GM20431 (cell line): ENCODE data around the gene WFIKKN1.

Experiments used
- in situ Hi-C: fragments of 300-500 bp; cut with MseI, MboI; formaldehyde crosslinking; loops from one replicate; pipeline ENCODE4 v1.15.0; 2020; ENCODE audit warnings: low sequenced_read_pairs; ENCODE audit not compliant: unreplicated experiment

WFIKKN1 gene

DNA sequence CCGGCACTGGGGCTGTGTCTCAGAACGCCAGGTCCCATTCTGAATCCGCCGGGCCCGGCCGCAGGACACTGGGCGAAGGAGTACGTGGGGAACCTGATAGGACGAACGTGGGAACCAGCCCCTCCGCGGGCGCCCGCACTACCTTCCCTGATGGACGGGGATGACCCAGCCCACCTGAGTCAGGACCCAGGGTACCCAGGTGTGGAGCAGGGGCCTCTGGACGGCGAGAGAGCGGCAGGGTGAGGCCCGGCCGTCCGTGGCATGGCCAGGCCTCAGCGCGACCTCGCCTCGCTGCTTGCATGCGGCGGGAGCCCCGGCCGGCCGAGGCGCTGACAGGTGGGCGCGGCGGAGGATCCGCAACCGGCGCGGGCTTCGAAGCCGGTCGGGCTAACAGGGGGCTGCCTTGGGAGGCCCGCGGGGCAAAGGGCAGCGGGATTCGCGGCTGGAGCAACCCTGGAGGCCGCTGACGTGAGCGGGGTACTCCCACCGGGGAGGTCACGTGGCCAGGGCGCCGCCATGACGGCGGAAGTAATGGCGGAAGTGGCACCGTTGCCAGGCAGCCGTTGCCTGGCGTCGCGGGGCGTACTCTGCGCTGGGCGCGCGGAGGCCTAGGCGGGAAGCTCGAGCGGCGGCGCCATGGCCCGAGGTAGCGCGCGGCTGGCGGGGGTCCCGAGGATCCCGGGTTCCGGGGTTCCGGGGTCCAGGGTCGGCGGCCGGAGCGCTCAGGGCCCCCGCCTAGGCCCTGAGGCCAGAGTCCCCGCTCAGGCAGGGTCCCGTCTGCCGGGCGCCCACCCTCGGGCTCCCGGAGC is 18.2 kb downstream of the WFIKKN1 start, which contains the start of gene WDR90:
Gene WDR90, plus strand, starts transcription at position 585 of the 809 bp plus-strand sequence. Its CDS starts 52 bp downstream, at position 637.
- in situ Hi-C loops: no loop called here

GRCh38 chr16:649631-650030 is 18.8 kb downstream of the WFIKKN1 start:
- in situ Hi-C loops: no loop called here

GRCh38 chr16:651844-652243 is 21.1 kb downstream of the WFIKKN1 start:
- in situ Hi-C loops: no loop called here

GRCh38 chr16:652454-653305 is 21.9 kb downstream of the WFIKKN1 start:
- in situ Hi-C loops: no loop called here

DNA sequence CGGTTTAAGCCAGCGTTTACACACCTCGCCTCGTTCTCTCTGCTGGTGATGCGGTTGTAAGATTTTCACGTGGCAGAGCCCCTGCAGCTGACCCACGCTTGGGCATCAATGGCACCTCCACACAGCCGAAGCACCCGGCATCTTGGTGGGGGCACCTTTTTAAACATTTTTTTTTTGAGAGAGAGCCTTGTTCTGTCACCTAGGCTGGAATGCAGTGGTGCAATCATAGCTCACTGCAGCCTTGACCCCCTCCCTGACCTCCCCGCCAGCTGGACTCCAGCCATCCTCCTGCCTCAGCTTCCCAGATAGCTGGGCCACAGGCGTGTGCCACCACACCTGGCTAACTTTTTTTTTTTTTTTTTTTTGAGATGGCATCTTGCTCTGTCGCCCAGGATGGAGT is 23.2 kb downstream of the WFIKKN1 start:
- in situ Hi-C loops: no loop called here

GRCh38 chr16:657487-657886 is 26.7 kb downstream of the WFIKKN1 start:
- in situ Hi-C loops: no loop called here

- in situ Hi-C loops: no loop called here
Observed at GRCh38 chr16:658679-659571, 28.1 kb downstream of the WFIKKN1 start.

DNA sequence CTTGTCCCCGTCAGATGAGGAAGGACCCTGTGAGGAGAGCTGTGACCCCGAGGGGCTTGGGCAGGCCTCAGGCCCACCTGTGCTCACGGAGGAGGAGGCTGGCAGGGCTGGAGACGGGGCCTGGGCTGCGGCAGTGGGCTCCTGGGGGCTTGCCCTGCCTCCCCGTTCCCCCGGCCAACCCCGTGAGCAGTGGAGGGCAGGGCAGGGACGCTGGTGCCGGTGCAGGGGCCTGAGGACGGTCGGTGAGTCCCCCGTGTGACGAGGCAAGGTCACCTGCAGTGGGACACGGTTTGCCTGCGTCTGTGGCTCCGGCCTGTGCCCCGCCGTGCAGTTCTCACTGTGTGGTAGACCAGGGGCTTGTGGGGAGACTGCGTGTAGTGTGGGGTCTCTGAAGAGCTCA is 28.8 kb downstream of the WFIKKN1 start:
- in situ Hi-C loops: no loop called here

DNA sequence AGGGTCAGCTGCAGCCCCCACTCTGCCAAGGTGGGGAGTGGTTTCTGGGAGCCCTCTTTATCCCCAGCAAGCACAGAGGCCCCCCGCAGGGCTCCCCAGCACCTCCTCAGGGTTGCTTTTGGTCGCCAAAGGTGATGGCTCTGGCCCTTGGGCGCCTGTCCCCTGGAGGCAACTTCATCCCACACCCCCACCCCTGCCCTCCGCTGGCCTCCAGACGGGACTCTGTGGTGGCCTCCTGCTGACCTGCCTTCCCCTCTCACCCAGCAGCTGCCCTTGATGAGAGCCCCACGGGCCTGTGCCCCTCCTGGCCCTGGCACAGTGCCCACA is 29.3 kb downstream of the WFIKKN1 start:
- in situ Hi-C loops: no loop called here

GRCh38 chr16:660459-661183 is 29.8 kb downstream of the WFIKKN1 start:
- in situ Hi-C loops: no loop called here

DNA sequence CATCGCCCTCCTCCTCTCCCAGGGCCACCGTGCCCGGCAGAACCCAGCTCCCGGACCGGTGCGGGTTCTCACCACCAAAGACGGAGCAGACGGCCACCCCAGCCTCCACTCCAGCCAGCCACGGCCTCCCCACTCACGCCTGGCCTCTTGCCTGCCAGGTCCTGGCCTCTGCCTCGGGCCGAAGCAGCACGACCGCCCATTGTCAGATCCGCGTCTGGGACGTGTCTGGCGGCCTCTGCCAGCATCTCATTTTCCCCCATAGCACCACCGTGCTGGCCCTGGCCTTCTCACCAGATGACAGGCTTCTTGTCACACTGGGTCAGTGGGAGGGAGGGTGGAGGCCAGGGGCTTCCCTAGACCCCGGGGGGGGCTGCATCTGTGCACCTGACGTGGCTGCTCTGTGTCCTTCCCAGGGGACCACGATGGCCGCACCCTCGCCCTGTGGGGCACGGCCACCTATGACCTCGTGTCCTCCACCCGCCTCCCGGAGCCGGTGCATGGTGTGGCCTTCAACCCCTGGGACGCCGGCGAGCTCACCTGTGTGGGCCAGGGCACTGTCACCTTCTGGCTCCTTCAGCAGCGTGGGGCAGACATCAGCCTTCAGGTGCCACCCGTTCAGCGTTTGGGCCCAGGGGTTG is 30.5 kb downstream of the WFIKKN1 start:
- in situ Hi-C loops: no loop called here

DNA sequence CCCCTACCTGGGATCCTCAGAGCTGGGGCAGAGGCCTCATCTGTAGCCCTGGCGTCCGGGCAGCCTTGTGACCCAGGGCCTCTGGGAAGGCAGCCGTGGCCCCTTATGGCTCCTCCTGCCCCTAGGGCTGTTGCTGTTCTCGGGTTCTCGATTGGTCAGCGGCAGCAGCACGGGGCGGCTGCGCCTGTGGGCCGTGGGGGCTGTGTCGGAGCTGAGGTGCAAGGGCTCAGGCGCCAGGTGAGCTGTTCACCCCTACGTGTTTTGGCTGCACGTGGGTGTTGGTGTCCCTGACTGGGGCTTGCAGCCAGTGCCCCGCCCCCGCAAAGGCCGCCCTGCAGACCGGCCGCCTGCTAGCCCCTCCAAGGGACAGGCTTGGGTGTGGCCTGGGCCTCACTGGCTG is 31.3 kb downstream of the WFIKKN1 start:
- in situ Hi-C loops: no loop called here

GRCh38 chr16:662597-662996 is 31.8 kb downstream of the WFIKKN1 start:
- in situ Hi-C loops: no loop called here

DNA sequence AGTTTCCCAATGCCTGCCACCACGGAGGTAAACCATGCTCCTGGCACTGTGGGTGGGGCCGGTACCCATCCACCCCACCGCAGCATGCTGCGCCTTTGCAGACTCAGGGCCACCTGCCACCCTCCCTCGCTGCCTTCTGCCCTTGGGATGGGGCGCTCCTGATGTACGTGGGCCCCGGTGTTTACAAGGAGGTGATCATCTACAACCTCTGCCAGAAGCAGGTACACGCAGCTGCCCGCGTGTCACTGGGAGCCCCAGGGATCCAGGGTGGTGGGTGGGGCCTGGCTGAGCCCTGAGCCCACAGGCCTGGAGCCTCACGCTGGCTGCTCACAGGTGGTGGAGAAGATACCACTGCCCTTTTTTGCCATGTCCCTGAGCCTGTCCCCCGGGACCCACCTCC is 35.8 kb downstream of the WFIKKN1 start:
- in situ Hi-C loops: no loop called here

GRCh38 chr16:667113-667779 is 36.5 kb downstream of the WFIKKN1 start:
- in situ Hi-C loops: no loop called here

- in situ Hi-C loops: no loop called here
Observed at GRCh38 chr16:667780-668518, 37.2 kb downstream of the WFIKKN1 start, which contains the start of gene RHOT2. RHOT2 (plus strand) TSS chr16:668132; CDS start chr16:668200, 68 bp downstream.

DNA sequence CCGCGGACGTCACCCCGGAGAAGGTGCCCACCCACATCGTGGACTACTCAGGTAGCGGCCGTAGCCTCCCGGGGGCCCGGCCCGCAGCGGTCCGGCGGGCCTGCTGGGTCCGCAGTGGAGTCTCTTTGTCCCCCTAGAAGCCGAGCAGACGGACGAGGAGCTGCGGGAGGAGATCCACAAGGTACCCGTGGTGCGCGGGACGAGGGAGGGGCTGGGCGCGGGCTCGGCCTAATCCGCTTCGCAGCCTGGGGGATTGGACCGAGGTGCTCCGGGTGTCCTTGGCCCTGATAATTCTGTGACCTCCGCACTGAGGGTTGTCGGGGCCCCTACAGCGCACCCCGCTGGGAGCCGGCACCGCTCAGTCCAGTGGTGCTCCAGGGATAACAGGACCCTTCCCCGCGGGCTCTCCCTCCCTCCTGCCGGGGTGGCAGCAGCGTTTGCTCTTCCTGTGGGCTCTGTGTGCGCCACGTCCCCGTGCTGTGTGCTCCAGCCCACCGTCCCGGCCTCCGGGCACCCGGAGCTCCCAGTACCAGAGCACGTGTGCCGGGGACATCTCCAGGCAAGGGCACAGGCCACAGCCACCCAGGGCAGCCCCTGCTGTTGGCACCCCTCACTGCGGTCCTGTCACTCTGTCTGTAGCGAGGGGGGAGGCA is 37.9 kb downstream of the WFIKKN1 start:
- in situ Hi-C loops: no loop called here
